ENCODE results near the gene PDZRN4. TPM values are rescaled to one million over a fixed set of nuclear protein-coding genes. Genes with fewer than 3 reads are reported as not detected.

Gene PDZRN4
- total RNA-seq, 1 donor = not detected

- H3K27me3 ChIP-seq (ENCODE audit: insufficient read depth, low read length) = no peaks in the 10 kb centered on the region
These were observed 99.5 kb downstream of the PDZRN4 start for GRCh38 chr12:41287500-41288141.

GRCh38 chr12:41288142-41288811 lies 100.2 kb downstream of the PDZRN4 start:
- no peaks in the 10 kb centered on the region for H3K36me3 ChIP-seq (ENCODE audit: insufficient read depth, low read length)
- no peak overlapping the region for H3K27ac ChIP-seq (ENCODE audit: low read depth, low read length)
- no peaks in the 10 kb centered on the region for H3K27me3 ChIP-seq (ENCODE audit: insufficient read depth, low read length)
- H3K4me3 ChIP-seq (ENCODE audit: insufficient read depth, low read length) = no peak overlapping the region
- no peak for DNase-seq (ENCODE audit: insufficient read length, low spot score, missing footprints)
- no peaks in the 10 kb centered on the region for H4K20me1 ChIP-seq (ENCODE audit: insufficient read depth, low read length)
- no peaks in the 10 kb centered on the region for H3K79me2 ChIP-seq (ENCODE audit: insufficient read depth, low read length)
- no peak overlapping the region for H2AFZ ChIP-seq (ENCODE audit: low read length)
- no peak for TF ChIP-seq CTCF (IDR thresholded peaks at IDR 0.05; ENCODE audit: extremely low read depth, low read depth, low read length)
- H3K9me3 ChIP-seq (ENCODE audit: low read depth, low read length) = no peaks in the 10 kb centered on the region
- no peaks in the 10 kb centered on the region for H3K4me1 ChIP-seq (ENCODE audit: insufficient read depth, low read length)
- H3K4me2 ChIP-seq (ENCODE audit: insufficient read depth, low read length) = no peak overlapping the region

More at GRCh38 chr12:41287500-41288141, 99.5 kb downstream of the PDZRN4 start:
- Histone ChIP-seq H2AFZ (ENCODE audit: low read length) (no peak overlapping the region), H3K27ac (ENCODE audit: low read depth, low read length) (no peak overlapping the region), H3K4me1 (ENCODE audit: insufficient read depth, low read length) (no peaks in the 10 kb centered on the region), H3K36me3 (ENCODE audit: insufficient read depth, low read length) (no peaks in the 10 kb centered on the region), H3K4me3 (ENCODE audit: insufficient read depth, low read length) (no peak overlapping the region), H3K4me2 (ENCODE audit: insufficient read depth, low read length) (no peak overlapping the region), H4K20me1 (ENCODE audit: insufficient read depth, low read length) (no peaks in the 10 kb centered on the region), H3K79me2 (ENCODE audit: insufficient read depth, low read length) (no peaks in the 10 kb centered on the region), H3K9me3 (ENCODE audit: low read depth, low read length) (no peaks in the 10 kb centered on the region)
- TF ChIP-seq CTCF (IDR thresholded peaks at IDR 0.05; ENCODE audit: extremely low read depth, low read depth, low read length) = no peak
- DNase-seq (ENCODE audit: insufficient read length, low spot score, missing footprints) = no peak

GRCh38 chr12:41289501-41289900 lies 101.4 kb downstream of the PDZRN4 start:
- TF ChIP-seq CTCF (IDR thresholded peaks at IDR 0.05; ENCODE audit: extremely low read depth, low read depth, low read length) = no peak
- H3K36me3 ChIP-seq (ENCODE audit: insufficient read depth, low read length) = no peaks in the 10 kb centered on the region
- H3K4me2 ChIP-seq (ENCODE audit: insufficient read depth, low read length) = no peak overlapping the region
- H3K4me3 ChIP-seq (ENCODE audit: insufficient read depth, low read length) = no peak overlapping the region
- no peak for DNase-seq (ENCODE audit: insufficient read length, low spot score, missing footprints)
- H3K27me3 ChIP-seq (ENCODE audit: insufficient read depth, low read length) = no peaks in the 10 kb centered on the region
- no peaks in the 10 kb centered on the region for H4K20me1 ChIP-seq (ENCODE audit: insufficient read depth, low read length)
- H3K79me2 ChIP-seq (ENCODE audit: insufficient read depth, low read length) = no peaks in the 10 kb centered on the region
- no peaks in the 10 kb centered on the region for H3K4me1 ChIP-seq (ENCODE audit: insufficient read depth, low read length)
- H2AFZ ChIP-seq (ENCODE audit: low read length) = no peak overlapping the region
- no peak overlapping the region for H3K27ac ChIP-seq (ENCODE audit: low read depth, low read length)
- H3K9me3 ChIP-seq (ENCODE audit: low read depth, low read length) = no peaks in the 10 kb centered on the region

DNA sequence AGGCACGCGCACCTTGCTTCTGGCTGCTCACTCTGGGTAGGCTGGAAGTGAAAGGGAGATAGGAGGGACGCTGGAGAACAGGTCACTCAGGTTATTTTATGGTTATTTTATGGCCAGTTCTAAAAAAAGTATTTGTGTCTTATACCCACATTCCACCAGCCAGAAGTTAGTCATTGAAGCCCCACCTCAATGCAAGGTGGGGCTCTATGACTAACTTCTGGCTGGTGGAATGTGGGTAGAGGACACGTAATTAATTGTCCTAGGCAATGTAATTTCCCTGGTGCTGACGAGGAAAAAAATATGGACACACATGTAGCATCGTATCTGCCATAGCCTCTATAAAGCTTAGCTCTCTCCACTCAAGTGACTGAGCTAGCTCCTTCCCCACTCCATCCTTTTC lies 104.9 kb downstream of the PDZRN4 start:
- no peak for DNase-seq (ENCODE audit: insufficient read length, low spot score, missing footprints)
- TF ChIP-seq CTCF (IDR thresholded peaks at IDR 0.05; ENCODE audit: extremely low read depth, low read depth, low read length) = no peak
- Histone ChIP-seq H4K20me1 (ENCODE audit: insufficient read depth, low read length) (no peaks in the 10 kb centered on the region), H3K4me1 (ENCODE audit: insufficient read depth, low read length) (no peaks in the 10 kb centered on the region), H3K27me3 (ENCODE audit: insufficient read depth, low read length) (no peaks in the 10 kb centered on the region), H2AFZ (ENCODE audit: low read length) (no peak overlapping the region), H3K27ac (ENCODE audit: low read depth, low read length) (no peak overlapping the region), H3K9me3 (ENCODE audit: low read depth, low read length) (no peaks in the 10 kb centered on the region), H3K79me2 (ENCODE audit: insufficient read depth, low read length) (no peaks in the 10 kb centered on the region), H3K4me2 (ENCODE audit: insufficient read depth, low read length) (no peak overlapping the region), H3K36me3 (ENCODE audit: insufficient read depth, low read length) (no peaks in the 10 kb centered on the region), H3K4me3 (ENCODE audit: insufficient read depth, low read length) (no peak overlapping the region)
